Adrenal gland (tissue), 12 donors: Measurements from ENCODE around the gene MRPS27. TPM values are rescaled to one million over a fixed set of nuclear protein-coding genes. Genes with fewer than 3 reads are reported as not detected.

Source experiments
- DNase-seq, 7 donors: peaks; one replicate each; pipeline ENCODE4 v3.0.0-alpha.2; 2019 to 2020
- H3K27ac ChIP-seq, 5 donors: fragments of 200-600 bp; sonication (generic) in 4 of 5; 1 replicate in 3 of 5; 2 replicates in 2 of 5; pipeline versions ENCODE4 v1.5.1 to v1.8.0; 2016 to 2020; ENCODE audit warnings: mild to moderate bottlenecking in 1 of 5
- H3K27me3 ChIP-seq: fragments of 200-600 bp; 2 replicates; pipeline ENCODE4 v1.8.0; 2021
- H3K36me3 ChIP-seq, 2 donors: fragments of 200-600 bp; replicated peaks in 1 of 2; 1 replicate in 1 of 2; 2 replicates in 1 of 2; pipeline versions ENCODE4 v1.5.1 to v1.8.0; 2018 to 2022
- H3K4me1 ChIP-seq, 2 donors: fragments of 200-600 bp; replicated peaks in 1 of 2; 1 replicate in 1 of 2; 2 replicates in 1 of 2; pipeline versions ENCODE4 v1.5.1 to v1.8.0; 2018 to 2021
- H3K4me3 ChIP-seq, 4 donors: fragments of 200-600 bp; sonication (generic) in 3 of 4; one replicate each; pipeline ENCODE4 v1.5.1; 2016 to 2018
- H3K9me3 ChIP-seq, 3 donors: fragments of 200-600 bp; sonication (generic) in 1 of 3; replicated peaks in 1 of 3; 1 replicate in 2 of 3; 2 replicates in 1 of 3; pipeline versions ENCODE4 v1.5.1 to v1.8.0; 2016 to 2021
- CTCF ChIP-seq, 6 experiments: fragments of 450-650 bp in 4 of 6; fragments of 200-600 bp in 2 of 6; sonication (generic) in 1 of 6; IDR thresholded peaks; 1 replicate in 5 of 6; 2 replicates in 1 of 6; pipeline versions ENCODE4 v1.5.1 to v1.8.0; 2016 to 2021; ENCODE audit warnings: antibody characterized with exemption in 6 of 6, mild to moderate bottlenecking in 2 of 6, moderate library complexity in 1 of 6
- POLR2A ChIP-seq, 2 donors: fragments of 450-650 bp; IDR thresholded peaks; one replicate each; pipeline ENCODE4 v1.6.1; 2017; ENCODE audit warnings: antibody characterized with exemption in 2 of 2, mild to moderate bottlenecking in 2 of 2, moderate library complexity in 1 of 2
- WGBS, 4 donors: extraction: QIAGEN DNeasy Blood & Tissue Kit in 2 of 4; methylation state at CpG; one replicate each; pipeline versions ENCODE4 v1.1.5 to v1.1.7; 2013 to 2017; 5-methylcytosine and 5-hydroxymethylcytosine counted together
- intact Hi-C, 2 donors: fragments of 100-400 bp; cut with DNase I; formaldehyde crosslinking; loops; one replicate each; pipeline versions ENCODE4 v1.14.1 to v1.15.0; 2022 to 2023
- polyA plus RNA-seq, 3 donors: library from polyadenylated mRNA; stranded (reverse); fragments of 200-250 nt in 2 of 3; fragments of 350-450 nt in 1 of 3; fragmentation: Illumina TruSeq in 1 of 3; extraction: RNeasy Lipid Tissue Mini Kit (QIAGEN cat#74804) in 1 of 3; gene quantifications; one replicate each; pipeline ENCODE4 v1.2.3, GENCODE V29; 2013 to 2014
- total RNA-seq, 9 donors: library from RNA; depleted of rRNA in 4 of 9; stranded (reverse); fragments of >200 nt in 4 of 9; fragments of 120-200 nt in 1 of 9; fragmentation: NEBNext Ultra II Directional in 1 of 9; extraction: Animal tissue kit (Norgen Biotek cat#: 25700) in 1 of 9; gene quantifications; one replicate each; pipeline versions ENCODE4 v1.1.0 to v1.2.4, GENCODE V29; 2013 to 2023
- donor health status: healthy with polysubstance abuse.
- donor health status: Bipolar disorder and iron deficiency.
- donor health status: DM: yes; HTN: yes; CAD: no.
- donor health status: DM: no; HTN: no; CAD: no.
- donor health status: DM: no; HTN: no; CAD: no.
- donor health status: DM: yes; HTN: yes; CAD: no.

Gene MRPS27
- total and polyA plus RNA-seq, 12 donors = 20.8 to 92.8 (median 67.3) TPM

GRCh38 chr5:72188166-72188565 lies 131.9 kb downstream of the MRPS27 start:
- Histone ChIP-seq H3K4me3 (no peak overlapping the region), H3K27ac (no peak overlapping the region), H3K36me3 (peaks cover 0 to 4% of the 10 kb centered on the region in 2 donors), H3K4me1 (no peaks in the 10 kb centered on the region), H3K9me3 (no peaks in the 10 kb centered on the region), H3K27me3 (no peaks in the 10 kb centered on the region)
- intact Hi-C loops = no loop called here
- DNase-seq = no peak
- 87 to 93% (median 89%) methylated on average over 2 of the region's 2 CpGs for WGBS, 4 donors
- TF ChIP-seq CTCF (IDR thresholded peaks at IDR 0.05) (no peak), POLR2A (IDR thresholded peaks at IDR 0.05) (no peak)

GRCh38 chr5:72187388-72188075 lies 132.5 kb downstream of the MRPS27 start:
- TF ChIP-seq CTCF (IDR thresholded peaks at IDR 0.05) (no peak), POLR2A (IDR thresholded peaks at IDR 0.05) (no peak)
- DNase-seq = no peak
- no peaks in the 10 kb centered on the region for H3K4me1 ChIP-seq
- H3K9me3 ChIP-seq = no peaks in the 10 kb centered on the region
- 69 to 95% (median 78%) methylated on average over 5 of the region's 5 CpGs for WGBS, 4 donors
- H3K27ac ChIP-seq = no peak overlapping the region
- no peak overlapping the region for H3K4me3 ChIP-seq
- intact Hi-C loops = no loop called here
- no peaks in the 10 kb centered on the region for H3K27me3 ChIP-seq
- peaks cover 0 to 4% of the 10 kb centered on the region in 2 donors for H3K36me3 ChIP-seq

- no peak for TF ChIP-seq CTCF (IDR thresholded peaks at IDR 0.05)
- no peak for TF ChIP-seq POLR2A (IDR thresholded peaks at IDR 0.05)
- Histone ChIP-seq H3K27ac (no peak overlapping the region), H3K36me3 (peaks cover 0 to 4% of the 10 kb centered on the region in 2 donors), H3K4me3 (no peak overlapping the region), H3K9me3 (no peaks in the 10 kb centered on the region), H3K27me3 (no peaks in the 10 kb centered on the region), H3K4me1 (no peaks in the 10 kb centered on the region)
- no peak for DNase-seq
- intact Hi-C loops = no loop called here
- WGBS, 4 donors = 85 to 92% (median 89%) methylated on average over 10 of the region's 10 CpGs
These were observed 134.3 kb downstream of the MRPS27 start for GRCh38 chr5:72185496-72186329.

- H3K27ac ChIP-seq = no peak overlapping the region
- DNase-seq = no peak
- H3K9me3 ChIP-seq = no peaks in the 10 kb centered on the region
- 93 to 97% (median 95%) methylated on average over 3 of the region's 3 CpGs for WGBS, 4 donors
- peaks cover 0 to 4% of the 10 kb centered on the region in 2 donors for H3K36me3 ChIP-seq
- TF ChIP-seq CTCF (IDR thresholded peaks at IDR 0.05) (no peak), POLR2A (IDR thresholded peaks at IDR 0.05) (no peak)
- H3K27me3 ChIP-seq = no peaks in the 10 kb centered on the region
- intact Hi-C loops = no loop called here
- no peaks in the 10 kb centered on the region for H3K4me1 ChIP-seq
- H3K4me3 ChIP-seq = no peak overlapping the region
These were observed 135.6 kb downstream of the MRPS27 start for GRCh38 chr5:72184408-72184807.
